GM21381 (cell line): Measurements from ENCODE around the gene TNS1.

Experiments used
- ATAC-seq: cut with Tn5 transposase; IDR thresholded peaks from one replicate; pipeline ENCODE4 v1.9.1; 2021; ENCODE audit warnings: mild to moderate bottlenecking, moderate library complexity; ENCODE audit not compliant: unreplicated experiment

The TNS1 gene

GRCh38 chr2:217964275-217965161 lies 38.3 kb downstream of the TNS1 start:
- no peak for ATAC-seq

GRCh38 chr2:217960351-217960750 lies 42.4 kb downstream of the TNS1 start:
- ATAC-seq: no peak

DNA sequence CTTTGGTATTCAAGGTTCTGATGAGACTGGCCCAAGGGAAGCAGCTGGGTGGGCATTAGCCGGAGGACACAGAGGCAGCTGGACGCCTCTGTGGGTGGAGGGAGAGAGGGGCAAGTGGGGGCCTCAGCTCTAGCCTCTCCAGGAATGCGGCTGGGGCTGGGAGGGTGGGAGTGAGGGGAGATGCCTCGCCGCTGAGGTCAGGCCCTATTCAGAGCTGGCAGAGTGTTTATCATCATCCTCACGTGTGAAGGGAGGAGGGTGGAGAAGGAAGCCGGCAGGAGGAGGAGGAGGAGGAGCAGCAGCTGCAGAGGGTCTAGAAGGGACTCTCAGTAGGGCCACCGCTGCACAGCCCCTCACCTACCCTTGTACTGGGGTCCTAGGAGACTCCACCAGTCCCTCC lies 43.1 kb downstream of the TNS1 start:
- ATAC-seq: no peak

DNA sequence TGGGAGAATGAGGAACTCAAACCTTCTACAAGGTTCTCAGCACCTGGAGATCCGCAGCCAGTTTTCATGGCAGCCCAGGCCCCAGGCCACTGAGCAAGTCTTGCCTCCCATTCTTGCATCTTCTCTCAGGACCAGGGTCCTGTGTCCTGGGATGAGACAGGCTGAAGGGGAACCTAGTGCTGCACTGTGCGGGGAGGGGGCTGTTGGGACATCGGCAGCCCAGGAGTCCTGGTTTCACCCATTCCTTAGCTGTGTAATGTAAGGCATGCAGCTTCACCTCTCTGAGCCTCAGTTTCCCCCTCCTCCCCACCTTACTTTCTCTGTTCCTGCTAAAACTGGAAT lies 43.9 kb downstream of the TNS1 start:
- ATAC-seq: no peak

DNA sequence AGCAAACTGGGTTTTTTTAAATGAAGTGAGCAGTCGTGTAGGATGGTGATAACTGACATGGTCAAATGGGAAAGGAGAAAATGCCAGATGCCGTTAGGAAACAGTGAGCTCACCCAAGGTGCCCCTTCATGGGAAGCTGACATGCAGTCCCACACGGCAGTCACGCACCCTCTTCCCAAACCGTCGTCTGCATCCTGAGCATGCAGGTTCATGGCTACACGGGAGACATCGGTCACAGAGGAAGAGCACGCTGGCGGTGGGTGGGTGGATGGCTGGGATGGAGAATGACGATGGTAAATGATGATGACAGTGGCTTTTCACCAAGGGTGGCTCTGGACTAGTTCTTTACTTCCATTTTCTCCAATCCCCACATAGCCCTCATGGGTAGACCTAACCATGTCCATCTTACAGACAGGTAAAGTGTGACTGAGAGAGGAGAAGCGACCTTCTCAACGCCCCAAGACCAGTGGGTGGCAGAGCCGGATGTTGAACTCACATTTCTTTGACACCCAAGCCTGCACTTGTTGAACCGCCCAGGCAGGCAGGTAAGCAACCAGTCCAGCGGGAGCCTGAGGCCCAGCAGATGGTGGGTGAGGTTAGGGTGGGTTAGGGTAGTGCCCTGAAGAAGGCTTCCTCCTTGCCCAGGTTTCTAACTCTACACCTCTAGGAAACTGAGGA lies 44.5 kb downstream of the TNS1 start:
- no peak for ATAC-seq

GRCh38 chr2:217956586-217957457 lies 46.0 kb downstream of the TNS1 start:
- no peak for ATAC-seq

DNA sequence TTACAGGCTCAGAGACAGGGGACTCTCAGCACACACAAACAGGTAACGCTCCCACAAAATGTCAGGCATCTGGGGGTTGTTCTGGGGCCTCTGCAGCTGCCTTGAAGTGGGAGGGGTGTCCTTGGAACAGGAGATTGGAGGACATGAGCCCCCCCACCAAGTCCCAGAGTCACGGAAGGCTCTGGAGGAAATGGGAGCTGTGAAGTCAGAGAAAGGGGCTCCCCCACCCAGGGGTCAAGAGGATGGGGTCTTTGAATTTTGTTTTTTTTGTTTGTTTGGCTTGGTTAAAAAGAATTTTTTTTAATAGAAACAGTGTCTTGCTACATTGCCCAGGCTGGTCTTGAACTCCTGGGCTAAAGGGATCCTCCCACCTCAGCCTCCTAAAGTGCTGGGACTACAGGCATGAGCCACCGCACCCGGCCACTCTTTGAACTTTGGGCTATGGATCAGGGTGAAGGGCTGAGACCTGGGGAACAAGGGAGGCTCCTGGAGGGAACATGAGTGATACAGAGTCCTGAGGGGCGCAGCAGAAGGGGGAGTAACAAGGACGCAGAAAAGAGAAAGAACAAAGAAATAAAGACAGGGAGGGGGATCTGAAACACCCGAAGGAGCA lies 46.8 kb downstream of the TNS1 start:
- no peak for ATAC-seq

DNA sequence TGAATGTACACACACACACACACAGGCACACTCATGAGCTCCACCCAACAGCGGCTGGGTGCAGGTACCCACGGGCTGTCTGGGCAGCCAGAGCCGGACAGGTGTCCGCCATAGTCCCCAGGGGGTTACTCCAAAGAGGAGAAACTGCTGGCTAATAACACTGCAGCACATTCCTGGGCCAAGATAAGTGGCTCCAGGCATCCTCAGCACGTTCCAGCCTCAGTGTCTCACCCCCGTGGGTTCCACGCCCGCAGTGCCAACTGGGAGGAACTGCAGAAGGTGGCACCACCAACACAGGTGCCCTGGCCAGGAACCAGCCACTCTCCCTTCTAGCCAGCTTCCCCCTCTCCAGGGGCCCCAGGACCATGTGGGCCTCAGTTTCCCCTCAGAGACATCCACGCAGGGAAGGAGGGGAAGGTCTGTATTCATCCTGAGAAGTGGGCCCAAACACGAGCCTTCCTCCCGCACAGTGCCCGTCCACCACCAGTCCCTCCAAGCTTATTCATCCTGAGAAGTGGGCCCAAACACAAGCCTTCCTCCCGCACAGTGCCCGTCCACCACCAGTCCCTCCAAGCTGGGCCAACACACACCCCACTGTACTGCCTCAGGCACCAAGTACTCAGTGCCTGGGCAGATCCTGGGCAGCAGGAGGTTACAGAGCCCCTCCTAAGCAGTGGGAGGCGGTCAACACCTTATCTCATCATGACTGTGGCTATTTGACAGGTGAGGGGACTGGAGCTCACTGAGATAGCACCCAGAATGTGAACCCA lies 47.6 kb downstream of the TNS1 start:
- no peak for ATAC-seq

DNA sequence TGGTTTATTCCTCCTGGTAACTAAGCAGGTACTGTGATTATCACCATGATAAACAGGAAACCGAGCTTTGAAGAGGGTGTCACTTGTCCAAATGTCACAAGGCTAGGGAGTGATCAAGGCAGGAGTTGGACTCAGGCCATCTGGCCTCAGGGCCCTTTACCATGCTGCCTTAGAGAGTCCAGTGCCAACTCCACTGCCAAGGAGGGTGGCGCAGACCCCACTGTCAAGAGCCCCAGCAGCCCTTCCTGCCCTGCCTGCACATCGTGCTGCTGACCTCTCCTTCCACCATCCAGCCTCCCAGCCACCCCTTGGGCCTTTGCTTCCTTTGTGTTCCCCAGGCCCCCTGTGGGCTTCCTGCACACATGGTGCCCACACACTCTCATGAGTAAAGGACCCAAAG lies 48.3 kb downstream of the TNS1 start:
- ATAC-seq: no peak

GRCh38 chr2:217954051-217954450 lies 48.7 kb downstream of the TNS1 start:
- no peak for ATAC-seq

- ATAC-seq: no peak
Measured at GRCh38 chr2:217953531-217953932, 49.3 kb downstream of the TNS1 start.

- ATAC-seq: no peak
Measured at GRCh38 chr2:217953011-217953481, 49.7 kb downstream of the TNS1 start.

DNA sequence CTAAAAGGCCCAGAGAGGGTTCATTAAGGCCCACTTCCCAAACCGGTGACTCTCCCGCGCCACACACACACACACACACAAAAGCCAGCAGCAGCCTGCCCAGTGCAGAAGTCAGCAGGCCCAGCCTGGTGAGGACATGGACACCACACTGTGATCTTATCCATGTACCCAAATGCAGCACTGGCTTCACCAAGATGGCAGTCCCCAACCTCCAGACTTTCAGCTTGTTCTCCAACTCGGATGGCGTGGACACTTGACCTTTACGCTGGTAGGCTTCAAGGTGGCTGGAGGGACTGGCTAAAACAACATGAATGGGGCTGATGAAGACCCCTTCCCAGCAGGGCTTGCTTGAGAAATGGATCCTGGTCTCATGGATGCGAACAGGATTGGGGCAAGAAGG lies 50.4 kb downstream of the TNS1 start:
- no peak for ATAC-seq

GRCh38 chr2:217951521-217952247 lies 51.1 kb downstream of the TNS1 start:
- no peak for ATAC-seq

- no peak for ATAC-seq
Measured at GRCh38 chr2:217951091-217951490, 51.7 kb downstream of the TNS1 start.

GRCh38 chr2:217950401-217950871 lies 52.4 kb downstream of the TNS1 start:
- ATAC-seq: no peak

DNA sequence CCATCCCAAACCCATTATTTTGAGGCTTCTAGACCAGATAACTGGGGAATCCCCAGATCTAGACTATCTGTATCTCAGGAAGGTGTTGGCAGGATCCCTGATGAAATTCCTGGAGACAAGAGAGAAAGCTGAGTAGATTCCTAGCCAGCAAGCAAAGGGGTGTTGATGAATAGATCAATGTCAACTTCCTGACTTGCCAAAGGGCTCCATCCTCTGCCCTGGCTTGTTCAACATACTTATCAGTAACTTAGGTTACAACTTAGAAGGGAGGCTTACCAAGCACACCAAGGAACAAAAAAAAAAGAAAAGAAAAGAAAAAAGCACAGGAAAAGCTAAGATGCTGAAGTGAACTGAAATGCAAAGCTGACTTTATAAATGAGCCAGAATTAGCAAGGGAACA lies 53.3 kb downstream of the TNS1 start:
- ATAC-seq: no peak

DNA sequence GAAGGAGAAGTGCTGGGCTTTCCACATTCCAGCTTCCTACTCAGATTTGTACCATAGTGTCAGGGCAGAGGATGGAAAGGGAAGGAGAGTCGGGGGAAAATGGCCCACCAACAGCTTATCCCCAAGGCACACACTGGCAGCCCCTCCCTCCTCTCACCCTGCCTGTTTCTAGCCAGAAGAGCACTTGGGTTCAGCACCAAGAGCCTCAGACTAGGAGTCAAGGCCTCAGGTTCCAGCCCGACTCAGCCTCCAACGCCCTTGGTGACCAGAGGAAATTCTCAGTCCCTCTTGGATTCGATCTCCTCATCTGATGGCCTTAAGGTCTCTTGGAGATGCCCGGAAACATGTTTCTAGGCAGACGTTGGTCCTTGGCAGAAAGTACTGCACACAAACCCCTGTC lies 53.9 kb downstream of the TNS1 start:
- ATAC-seq: no peak

GRCh38 chr2:217948351-217948791 lies 54.4 kb downstream of the TNS1 start:
- ATAC-seq: no peak
